Spleen (tissue), 7 donors: ENCODE results near the gene MT1X.

ENCODE experiments used
- POLR2A ChIP-seq, 3 donors: fragments of 450-650 bp; IDR thresholded peaks; one replicate each; pipeline ENCODE4 v1.5.1; 2017; ENCODE audit warnings: antibody characterized with exemption in 3 of 3, mild to moderate bottlenecking in 1 of 3
- POLR2AphosphoS5 ChIP-seq, 3 donors: sonication (generic); formaldehyde crosslinking; IDR thresholded peaks; one replicate each; pipeline ENCODE4 v1.5.1; 2017; ENCODE audit warnings: antibody characterized with exemption in 3 of 3
- TF ChIP-seq, protein P1 (sequence below), 11 experiments: fragments of 200-600 bp in 7 of 11; fragments of 450-650 bp in 4 of 11; sonication (generic) in 4 of 11; IDR thresholded peaks in 8 of 11; conservative IDR thresholded peaks in 3 of 11; 1 replicate in 7 of 11; 2 replicates in 4 of 11; pipeline versions ENCODE4 v1.4.0 to v1.8.0; 2016 to 2021; ENCODE audit warnings: antibody characterized with exemption in 11 of 11, inconsistent platforms in 4 of 11, mild to moderate bottlenecking in 1 of 11
- donor health status: DM: no; HTN: no; CAD: no; lungs with moderate emphysema.
- donor health status: DM: no; HTN: no; CAD: no.
- donor health status: DM: no; HTN: no; CAD: no.

DNA sequence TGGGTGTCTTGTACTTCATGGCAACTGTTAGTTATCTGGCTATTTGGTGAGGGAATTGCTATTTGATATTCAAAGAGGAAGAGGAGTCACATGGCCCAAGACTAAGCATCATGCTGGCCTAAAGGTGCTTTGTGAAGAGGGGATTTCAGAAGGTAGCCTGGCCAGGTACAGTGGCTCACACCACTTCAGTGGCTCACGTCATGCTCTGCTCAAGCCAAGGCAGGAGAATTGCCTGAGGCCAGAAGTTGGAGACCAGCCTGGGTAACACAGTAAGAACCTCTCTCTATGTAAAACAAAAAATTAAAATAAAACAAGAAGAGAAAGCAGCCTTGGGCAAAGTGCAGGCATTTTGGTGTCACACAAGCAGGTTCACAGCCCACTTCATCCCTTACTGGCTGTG lies 37.0 kb upstream of the MT1X start:
- TF ChIP-seq POLR2A (IDR thresholded peaks at IDR 0.05) (no peak), POLR2AphosphoS5 (IDR thresholded peaks at IDR 0.05) (no peak)
- TF ChIP-seq, protein P1, sequence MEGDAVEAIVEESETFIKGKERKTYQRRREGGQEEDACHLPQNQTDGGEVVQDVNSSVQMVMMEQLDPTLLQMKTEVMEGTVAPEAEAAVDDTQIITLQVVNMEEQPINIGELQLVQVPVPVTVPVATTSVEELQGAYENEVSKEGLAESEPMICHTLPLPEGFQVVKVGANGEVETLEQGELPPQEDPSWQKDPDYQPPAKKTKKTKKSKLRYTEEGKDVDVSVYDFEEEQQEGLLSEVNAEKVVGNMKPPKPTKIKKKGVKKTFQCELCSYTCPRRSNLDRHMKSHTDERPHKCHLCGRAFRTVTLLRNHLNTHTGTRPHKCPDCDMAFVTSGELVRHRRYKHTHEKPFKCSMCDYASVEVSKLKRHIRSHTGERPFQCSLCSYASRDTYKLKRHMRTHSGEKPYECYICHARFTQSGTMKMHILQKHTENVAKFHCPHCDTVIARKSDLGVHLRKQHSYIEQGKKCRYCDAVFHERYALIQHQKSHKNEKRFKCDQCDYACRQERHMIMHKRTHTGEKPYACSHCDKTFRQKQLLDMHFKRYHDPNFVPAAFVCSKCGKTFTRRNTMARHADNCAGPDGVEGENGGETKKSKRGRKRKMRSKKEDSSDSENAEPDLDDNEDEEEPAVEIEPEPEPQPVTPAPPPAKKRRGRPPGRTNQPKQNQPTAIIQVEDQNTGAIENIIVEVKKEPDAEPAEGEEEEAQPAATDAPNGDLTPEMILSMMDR (IDR thresholded peaks at IDR 0.05 in 8 of 11, conservative IDR thresholded peaks at IDR 0.05 in 3 of 11), result no peak
